ENCODE measurements around the gene HERC4.
"Not testable (repeated sequence)": the region's sequence is repeated elsewhere in the genome, so short reads cannot be mapped to it uniquely, and the experiment has no call there.

HERC4 gene

DNA sequence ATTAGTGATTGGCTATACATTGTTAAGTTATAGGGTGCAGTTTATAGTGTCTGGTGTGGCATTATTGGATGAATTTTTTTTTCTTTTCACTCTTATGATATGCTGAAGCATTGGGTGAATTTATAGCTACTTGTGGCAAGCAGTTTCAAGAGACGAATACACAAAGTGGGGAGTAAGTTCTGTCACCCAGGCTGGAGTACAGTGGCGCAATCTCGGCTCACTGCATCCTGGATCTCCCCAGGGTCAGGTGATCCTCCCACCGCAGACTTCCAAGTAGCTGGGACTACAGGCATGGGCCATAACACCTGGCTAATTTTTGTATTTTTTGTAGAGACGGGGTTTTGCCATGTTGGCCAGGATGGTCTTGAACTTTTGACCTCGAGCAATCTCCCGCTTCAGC lies 196.9 kb downstream of the HERC4 start:
- no peak for DNase-seq (ENCODE audit: low read depth in 2 of 2)

DNA sequence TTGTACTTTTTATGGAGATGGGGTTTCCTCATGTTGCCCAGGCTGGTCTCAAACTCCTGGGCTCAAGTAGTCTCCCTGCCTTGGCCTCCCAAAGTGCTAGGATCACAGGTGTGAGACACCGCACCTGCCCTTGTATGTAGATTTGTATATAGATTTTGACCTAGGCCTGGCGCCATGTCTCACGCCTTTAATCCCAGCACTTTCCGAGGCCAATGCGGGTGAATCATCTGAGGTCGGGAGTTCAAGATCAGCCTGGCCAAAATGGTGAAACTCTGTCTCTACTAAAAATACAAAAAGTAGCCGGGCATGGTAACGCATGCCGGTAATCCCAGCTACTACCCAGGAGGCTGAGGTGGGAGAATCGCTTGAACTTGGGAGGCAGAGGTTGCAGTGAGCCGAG lies 197.7 kb downstream of the HERC4 start:
- DNase-seq (ENCODE audit: low read depth in 2 of 2): not testable (repeated sequence)

DNA sequence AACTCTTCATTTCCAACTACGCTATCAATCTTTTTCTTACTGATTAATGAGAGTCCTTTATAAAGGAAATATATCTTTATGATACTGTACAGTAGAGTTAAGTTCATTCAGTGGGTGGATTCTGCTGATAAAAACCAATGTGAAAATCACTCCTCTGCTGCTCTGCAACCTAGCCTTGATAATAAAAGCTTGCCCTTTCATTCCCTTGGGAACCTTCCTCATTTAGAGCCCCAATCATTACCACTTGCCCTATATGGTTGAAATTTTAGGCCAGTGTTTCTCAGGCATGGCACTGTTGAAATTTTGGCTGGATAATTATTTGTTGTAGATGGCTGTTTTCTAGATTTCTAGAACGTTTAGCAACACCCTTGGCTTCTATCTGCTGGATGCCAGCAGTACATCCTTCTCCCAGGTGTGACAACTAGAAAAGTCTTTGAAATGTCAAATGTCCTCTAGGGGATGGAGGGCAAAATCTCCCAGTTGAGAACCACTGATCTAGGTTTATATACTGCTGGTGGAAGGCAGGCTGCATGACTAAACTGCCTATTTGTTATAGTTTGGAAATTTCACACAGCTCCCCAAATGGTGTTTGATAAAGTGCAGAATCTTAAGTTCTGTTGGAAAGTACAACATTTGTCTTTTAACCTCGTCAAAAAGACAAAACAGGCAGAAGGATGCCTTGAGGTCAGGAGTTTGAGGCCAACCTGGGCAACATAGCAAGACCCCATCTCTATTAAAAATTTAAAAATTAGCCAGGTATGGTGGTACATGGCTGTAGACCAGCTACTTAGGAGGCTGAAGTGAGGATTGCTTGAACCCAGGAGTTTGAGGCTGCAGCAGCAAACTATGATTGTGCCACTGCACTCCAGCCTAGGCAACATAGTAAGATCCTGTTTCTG lies 199.5 kb downstream of the HERC4 start:
- no peak for DNase-seq (ENCODE audit: low read depth in 2 of 2)
